Coronary artery (tissue), 2 donors: ENCODE measurements around the gene TCTN1.
"Not testable (repeated sequence)": the region's sequence is repeated elsewhere in the genome, so short reads cannot be mapped to it uniquely, and the experiment has no call there.

Source experiments
- DNase-seq: peaks from one replicate; pipeline ENCODE4 v3.0.0-alpha.2; 2017; ENCODE audit warnings: low spot score
- H3K27ac ChIP-seq, 2 donors: fragments of 200-600 bp; sonication (generic); one replicate each; pipeline ENCODE4 v1.5.1; 2016 to 2019
- H3K4me3 ChIP-seq: fragments of 200-600 bp; sonication (generic); 2 replicates; pipeline ENCODE4 v1.5.1; 2016; ENCODE audit warnings: mild to moderate bottlenecking, moderate library complexity
- TF ChIP-seq, protein P1 (sequence below): fragments of 200-600 bp; sonication (generic); IDR thresholded peaks from one replicate; pipeline ENCODE4 v1.5.1; 2019; ENCODE audit warnings: antibody characterized with exemption

The TCTN1 gene

DNA sequence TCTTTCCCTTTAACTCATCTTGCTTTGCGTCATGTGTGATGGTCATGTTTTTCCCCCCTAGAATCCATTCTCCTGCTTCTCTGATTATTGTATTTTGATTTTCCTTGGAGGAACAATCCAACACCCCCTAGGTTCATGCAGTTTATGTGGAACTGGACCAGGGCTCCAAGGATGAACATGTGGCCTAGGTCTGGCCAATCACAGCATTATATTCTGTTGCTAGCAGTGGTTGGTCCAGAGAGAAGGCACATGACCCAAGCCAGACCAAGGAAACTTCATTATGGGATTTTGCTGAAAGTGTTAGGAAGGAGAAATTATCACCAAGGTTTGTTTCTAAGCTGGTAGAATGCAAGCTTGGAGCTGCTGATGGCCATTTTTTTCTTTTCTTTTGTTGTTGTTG is 23.9 kb upstream of the TCTN1 start:
- DNase-seq, result no peak
- TF ChIP-seq, protein P1, sequence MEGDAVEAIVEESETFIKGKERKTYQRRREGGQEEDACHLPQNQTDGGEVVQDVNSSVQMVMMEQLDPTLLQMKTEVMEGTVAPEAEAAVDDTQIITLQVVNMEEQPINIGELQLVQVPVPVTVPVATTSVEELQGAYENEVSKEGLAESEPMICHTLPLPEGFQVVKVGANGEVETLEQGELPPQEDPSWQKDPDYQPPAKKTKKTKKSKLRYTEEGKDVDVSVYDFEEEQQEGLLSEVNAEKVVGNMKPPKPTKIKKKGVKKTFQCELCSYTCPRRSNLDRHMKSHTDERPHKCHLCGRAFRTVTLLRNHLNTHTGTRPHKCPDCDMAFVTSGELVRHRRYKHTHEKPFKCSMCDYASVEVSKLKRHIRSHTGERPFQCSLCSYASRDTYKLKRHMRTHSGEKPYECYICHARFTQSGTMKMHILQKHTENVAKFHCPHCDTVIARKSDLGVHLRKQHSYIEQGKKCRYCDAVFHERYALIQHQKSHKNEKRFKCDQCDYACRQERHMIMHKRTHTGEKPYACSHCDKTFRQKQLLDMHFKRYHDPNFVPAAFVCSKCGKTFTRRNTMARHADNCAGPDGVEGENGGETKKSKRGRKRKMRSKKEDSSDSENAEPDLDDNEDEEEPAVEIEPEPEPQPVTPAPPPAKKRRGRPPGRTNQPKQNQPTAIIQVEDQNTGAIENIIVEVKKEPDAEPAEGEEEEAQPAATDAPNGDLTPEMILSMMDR, result no peak
- Histone ChIP-seq H3K4me3 (no peak overlapping the region), H3K27ac (peak overlapping the region in 1 of 2 donors; percentile 32)

DNA sequence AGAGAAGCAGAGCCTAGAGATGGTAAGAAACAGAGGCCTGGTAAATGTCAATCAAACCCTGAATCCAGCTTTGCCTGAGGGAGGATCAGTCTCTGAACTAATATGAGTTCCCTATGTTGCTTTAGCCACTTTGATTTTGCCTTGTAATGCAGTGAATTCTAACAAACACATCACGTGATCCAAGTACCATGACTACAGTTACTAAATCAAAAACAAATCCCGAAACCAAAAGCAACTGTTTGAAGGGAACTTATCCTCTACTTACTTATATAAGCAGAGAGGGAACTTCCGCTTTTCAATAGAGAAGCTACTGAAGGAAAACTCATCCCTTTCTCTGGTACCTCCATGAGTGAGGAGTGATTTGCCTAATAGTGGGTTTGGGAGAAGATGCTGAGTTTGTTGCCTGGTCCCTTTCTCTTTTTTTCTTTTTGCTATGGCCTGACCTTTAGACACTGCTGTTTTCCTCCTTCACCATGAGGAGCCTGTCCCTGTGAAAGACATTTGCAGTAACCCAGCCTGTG is 23.1 kb upstream of the TCTN1 start:
- no peak overlapping the region for H3K4me3 ChIP-seq
- H3K27ac ChIP-seq, result peak overlapping the region; percentile 32 to 79
- no peak for DNase-seq
- TF ChIP-seq, protein P1, result no peak

DNA sequence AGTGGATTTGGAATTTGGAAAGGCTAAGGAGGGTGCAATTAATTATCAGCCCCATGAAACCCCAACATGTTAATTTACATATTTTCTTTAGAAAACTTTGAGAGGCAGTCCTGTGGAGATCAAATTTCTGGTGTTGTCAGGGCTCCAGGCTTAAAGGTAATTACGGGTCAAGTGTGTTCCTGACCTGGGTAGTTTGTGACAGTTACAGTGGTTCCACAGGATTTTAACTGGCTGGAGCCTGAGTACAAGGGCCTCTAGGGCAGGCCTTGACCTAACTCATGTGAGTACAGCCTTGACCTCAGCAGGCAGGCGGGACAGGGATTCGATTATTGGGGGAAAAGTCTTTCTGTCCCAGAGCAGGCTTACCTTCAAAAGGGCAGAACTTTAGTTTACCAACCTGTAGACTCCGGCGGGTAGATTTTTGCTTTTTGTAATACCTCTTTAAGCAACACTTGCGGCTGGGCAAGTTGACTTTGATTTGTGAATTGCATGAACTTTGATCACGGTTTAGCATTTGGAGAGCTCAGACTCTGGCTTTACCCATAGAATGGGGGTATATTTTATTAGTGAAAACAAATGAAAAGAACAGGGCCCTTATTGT is 22.4 kb upstream of the TCTN1 start:
- Histone ChIP-seq H3K27ac (peak overlapping the region; percentile 32 to 79), H3K4me3 (no peak overlapping the region)
- DNase-seq, result no peak
- TF ChIP-seq, protein P1, result no peak

DNA sequence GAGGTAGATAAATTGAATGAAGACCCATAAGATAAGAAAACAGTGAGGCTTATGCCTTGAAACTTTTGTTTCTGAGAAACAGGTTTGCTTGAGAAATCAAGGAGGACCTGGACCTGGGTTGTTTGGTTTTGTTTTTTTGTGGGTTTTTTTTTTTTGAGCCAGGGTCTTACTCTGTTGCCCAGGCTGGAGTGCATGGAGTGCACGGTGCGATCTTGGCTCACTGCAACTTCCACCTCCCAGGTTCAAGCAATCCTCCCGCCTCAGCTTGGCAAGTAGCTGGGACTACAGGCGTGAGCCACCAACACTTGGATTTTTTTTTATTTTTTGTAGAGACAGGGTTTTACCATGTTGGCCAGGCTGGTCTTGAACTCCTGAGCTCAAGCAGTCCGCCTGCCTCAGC is 21.9 kb upstream of the TCTN1 start:
- H3K27ac ChIP-seq, result no peak overlapping the region
- H3K4me3 ChIP-seq, result no peak overlapping the region
- no peak for DNase-seq
- TF ChIP-seq, protein P1, result no peak

DNA sequence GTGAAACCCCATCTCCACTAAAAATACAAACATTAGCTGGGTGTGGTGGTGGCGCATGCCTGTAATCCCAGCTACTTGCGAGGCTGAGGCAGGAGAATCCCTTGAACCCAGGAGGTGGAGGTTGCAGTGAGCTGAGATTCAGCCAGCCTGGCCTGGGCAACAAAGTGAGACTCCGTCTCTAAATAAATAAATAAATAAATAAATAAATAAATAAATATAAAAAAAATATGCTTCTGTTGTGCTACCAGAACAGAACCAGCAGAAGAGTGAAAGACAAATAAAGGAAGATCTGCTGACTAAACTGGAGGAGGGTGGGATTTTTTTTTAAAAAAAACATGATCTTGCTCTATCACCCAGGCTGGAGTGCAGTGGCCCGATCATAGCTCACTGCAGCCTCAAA is 21.0 kb upstream of the TCTN1 start:
- DNase-seq, H3K4me3 ChIP-seq, H3K27ac ChIP-seq: not testable (repeated sequence)

DNA sequence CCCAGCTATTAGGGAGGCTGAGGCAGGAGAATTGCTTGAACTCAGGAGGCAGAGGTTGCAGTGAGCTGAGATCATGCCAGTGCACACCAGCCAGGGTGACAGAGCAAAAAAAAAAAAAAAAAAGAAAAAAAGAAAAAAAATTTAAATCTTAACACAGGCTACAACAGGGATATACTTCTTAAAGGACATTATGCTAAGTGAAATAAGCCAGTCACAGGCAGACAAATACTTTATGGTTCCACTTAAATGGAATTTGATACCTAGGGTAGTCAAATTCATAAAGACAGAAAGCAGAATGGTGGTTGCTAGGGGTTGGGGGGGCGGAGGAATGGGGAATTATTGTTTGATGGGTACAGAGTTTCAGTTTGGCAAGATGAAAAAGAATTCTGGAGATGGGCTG is 16.0 kb upstream of the TCTN1 start:
- DNase-seq, result no peak
- TF ChIP-seq, protein P1, result no peak
- H3K27ac ChIP-seq, result no peak overlapping the region
- H3K4me3 ChIP-seq, result no peak overlapping the region

DNA sequence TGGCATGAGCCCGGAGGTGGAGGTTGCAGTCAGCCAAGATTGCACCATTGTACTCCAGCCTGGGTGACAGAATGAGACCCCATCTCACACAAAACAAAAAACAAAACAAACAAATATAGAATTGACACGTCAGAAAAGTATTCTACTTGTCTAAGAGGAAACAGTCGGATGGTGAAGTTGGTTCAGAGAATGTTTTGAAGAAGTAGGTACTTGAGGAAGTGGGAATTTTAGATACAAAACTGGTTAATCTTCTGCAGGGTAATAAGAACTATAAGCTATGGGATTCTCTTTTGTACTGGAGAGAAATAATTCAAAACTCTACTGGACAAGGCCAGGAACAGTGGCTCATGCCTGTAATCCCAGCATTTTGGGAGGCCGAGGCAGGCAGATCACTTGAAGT is 14.6 kb upstream of the TCTN1 start:
- no peak for DNase-seq
- TF ChIP-seq, protein P1, result no peak
- H3K27ac ChIP-seq, result no peak overlapping the region
- no peak overlapping the region for H3K4me3 ChIP-seq
